Activated T-cell treated with anti-CD3 and anti-CD28 coated beads, Interleukin-2, amount 50 U/mL, for 72 hours (primary cell): ENCODE measurements around the gene PGRMC2. TPM values are rescaled to one million over a fixed set of nuclear protein-coding genes. Genes with fewer than 3 reads are reported as not detected.

Experiments used
- ATAC-seq, 2 donors: fragments of 150-1000 bp; cut with Tn5 transposase; replicated peaks in 1 of 2; 2 replicates each; pipeline ENCODE4 v1.10.0; 2021; ENCODE audit warnings: moderate library complexity in 2 of 2, mild to moderate bottlenecking in 1 of 2
- DNase-seq, 2 donors: peaks; one replicate each; pipeline ENCODE4 v3.0.0; 2021 to 2022; ENCODE audit warnings: mixed read lengths in 1 of 2
- H3K27ac Mint-ChIP-seq: one replicate; pipeline ENCODE4 v1.8.0; 2022; ENCODE audit warnings: mild to moderate bottlenecking, moderate library complexity, mixed read lengths
- H3K27me3 Mint-ChIP-seq: one replicate; pipeline ENCODE4 v1.8.0; 2022; ENCODE audit warnings: low read depth, mixed read lengths
- H3K36me3 Mint-ChIP-seq, 2 donors: one replicate each; pipeline ENCODE4 v1.8.0; 2022; ENCODE audit warnings: mixed read lengths in 2 of 2, mild to moderate bottlenecking in 1 of 2; ENCODE audit not compliant: insufficient read depth in 2 of 2
- H3K4me1 Mint-ChIP-seq: one replicate; pipeline ENCODE4 v1.8.0; 2022; ENCODE audit warnings: low read depth, mixed read lengths
- H3K4me3 Mint-ChIP-seq, 2 donors: one replicate each; pipeline ENCODE4 v1.8.0; 2022; ENCODE audit warnings: mild to moderate bottlenecking in 2 of 2, mixed read lengths in 2 of 2, moderate library complexity in 2 of 2
- H3K9me3 Mint-ChIP-seq, 2 donors: one replicate each; pipeline ENCODE4 v1.8.0; 2022; ENCODE audit warnings: mixed read lengths in 2 of 2
- total RNA-seq, 2 donors: library from RNA; stranded (reverse); gene quantifications; one replicate each; pipeline ENCODE4 v1.2.3, GENCODE V29; 2022

PGRMC2 gene
- total RNA-seq: 10 to 100 TPM; 37.0 to 41.0 TPM

- ATAC-seq (peak in 1 of 2 donors; percentile 4), DNase-seq (no peak)
- H3K4me1 Mint-ChIP-seq: peaks cover 36% of the 10 kb centered on the region
- no peaks in the 10 kb centered on the region for H3K27me3 Mint-ChIP-seq
- H3K4me3 Mint-ChIP-seq: peak within 1 kb of the TSS; percentile 91 to 99
- H3K9me3 Mint-ChIP-seq: no peaks in the 10 kb centered on the region
- H3K36me3 Mint-ChIP-seq: peaks cover 3 to 14% of the 10 kb centered on the region in 2 donors
- H3K27ac Mint-ChIP-seq: peak within 1 kb of the TSS; percentile 96
These were observed at the start of gene PGRMC2 for GRCh38 chr4:128287141-128287870. Gene PGRMC2 (minus strand): TSS chr4:128287813. CDS start chr4:128287790, 23 bp downstream.

- no peaks in the 10 kb centered on the region for H3K27me3 Mint-ChIP-seq
- H3K4me3 Mint-ChIP-seq: no peak overlapping the region
- H3K27ac Mint-ChIP-seq: no peak overlapping the region
- H3K4me1 Mint-ChIP-seq: no peaks in the 10 kb centered on the region
- H3K9me3 Mint-ChIP-seq: peaks cover 2 to 5% of the 10 kb centered on the region in 2 donors
- peaks cover 0 to 2% of the 10 kb centered on the region in 2 donors for H3K36me3 Mint-ChIP-seq
- DNase-seq (no peak), ATAC-seq (no peak)
These were observed 47.9 kb upstream of the PGRMC2 start for GRCh38 chr4:128335541-128335940.

DNA sequence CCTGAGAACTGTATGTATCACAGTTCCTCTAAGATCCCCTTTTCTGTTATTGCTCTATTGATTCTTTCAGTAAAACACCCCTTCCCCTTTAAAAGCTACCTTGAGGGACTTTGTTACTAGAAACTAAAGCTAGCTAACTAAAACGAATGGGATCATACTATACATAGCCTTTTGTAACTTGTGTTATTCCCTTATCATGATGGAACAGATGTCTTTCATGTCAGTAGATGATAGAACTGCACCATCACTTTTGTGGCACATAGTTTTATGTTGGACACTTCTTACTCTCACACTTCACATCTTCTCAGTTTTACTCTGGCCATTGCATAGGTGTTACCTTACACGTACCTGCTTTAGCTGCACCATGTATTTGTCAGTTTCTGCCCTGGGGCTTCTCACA is 46.6 kb upstream of the PGRMC2 start:
- Mint-ChIP-seq H3K4me1 (no peaks in the 10 kb centered on the region), H3K36me3 (peaks cover 2% of the 10 kb centered on the region in 2 donors), H3K9me3 (peaks cover 2 to 3% of the 10 kb centered on the region in 2 donors), H3K4me3 (no peak overlapping the region), H3K27ac (no peak overlapping the region), H3K27me3 (no peaks in the 10 kb centered on the region)
- DNase-seq: no peak
- ATAC-seq: no peak

- no peak overlapping the region for H3K27ac Mint-ChIP-seq
- H3K9me3 Mint-ChIP-seq: peaks cover 2 to 3% of the 10 kb centered on the region in 2 donors
- ATAC-seq (no peak), DNase-seq (no peak)
- no peaks in the 10 kb centered on the region for H3K4me1 Mint-ChIP-seq
- no peaks in the 10 kb centered on the region for H3K27me3 Mint-ChIP-seq
- peaks cover 2% of the 10 kb centered on the region in 2 donors for H3K36me3 Mint-ChIP-seq
- no peak overlapping the region for H3K4me3 Mint-ChIP-seq
These were observed 45.9 kb upstream of the PGRMC2 start for GRCh38 chr4:128333309-128334018.

DNA sequence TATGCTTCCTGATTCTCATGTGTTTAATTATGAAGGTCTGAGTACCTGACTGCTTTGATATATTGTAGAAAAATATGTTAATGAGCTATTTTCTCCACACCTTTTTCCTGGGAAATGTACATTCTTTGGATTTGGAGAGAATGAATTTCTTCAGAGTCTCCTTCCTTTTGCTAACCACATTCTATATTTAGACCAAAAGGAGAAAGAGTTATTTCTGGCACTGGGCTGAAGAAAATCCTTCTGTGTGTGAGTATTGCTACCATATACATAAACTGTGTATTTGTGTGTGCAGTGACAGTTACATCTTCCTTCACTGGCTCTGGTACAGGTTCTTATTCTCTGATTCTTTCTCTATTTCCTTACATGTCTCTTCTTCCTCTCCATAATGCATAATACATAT is 44.5 kb upstream of the PGRMC2 start:
- Mint-ChIP-seq H3K9me3 (peaks cover 2 to 3% of the 10 kb centered on the region in 2 donors), H3K36me3 (peaks cover 2% of the 10 kb centered on the region in 2 donors), H3K4me1 (no peaks in the 10 kb centered on the region), H3K4me3 (no peak overlapping the region), H3K27me3 (no peaks in the 10 kb centered on the region), H3K27ac (no peak overlapping the region)
- no peak for DNase-seq
- ATAC-seq: no peak

DNA sequence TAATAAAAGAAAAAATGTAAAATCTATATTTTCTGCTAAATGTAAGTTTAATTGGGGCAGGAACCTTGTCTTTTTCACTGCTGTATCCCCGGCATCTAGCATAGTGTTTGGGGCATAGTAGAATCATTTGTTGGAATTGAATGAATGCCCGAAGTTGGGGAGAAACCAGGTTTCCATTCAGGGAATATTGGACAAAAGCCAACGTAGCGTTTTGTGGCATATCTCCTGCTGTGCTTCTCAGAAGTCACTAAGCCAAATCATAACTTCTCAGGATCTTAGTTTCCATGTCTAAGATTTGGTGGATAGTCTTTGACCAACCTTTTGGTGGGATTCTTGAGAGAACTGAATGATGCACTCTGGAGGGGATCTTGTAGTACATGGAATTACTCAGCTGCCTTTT is 42.0 kb upstream of the PGRMC2 start:
- H3K4me1 Mint-ChIP-seq: no peaks in the 10 kb centered on the region
- peaks cover 2% of the 10 kb centered on the region in 2 donors for H3K36me3 Mint-ChIP-seq
- DNase-seq (no peak), ATAC-seq (no peak)
- H3K27me3 Mint-ChIP-seq: no peaks in the 10 kb centered on the region
- no peak overlapping the region for H3K4me3 Mint-ChIP-seq
- peaks cover 2 to 3% of the 10 kb centered on the region in 2 donors for H3K9me3 Mint-ChIP-seq
- no peak overlapping the region for H3K27ac Mint-ChIP-seq

DNA sequence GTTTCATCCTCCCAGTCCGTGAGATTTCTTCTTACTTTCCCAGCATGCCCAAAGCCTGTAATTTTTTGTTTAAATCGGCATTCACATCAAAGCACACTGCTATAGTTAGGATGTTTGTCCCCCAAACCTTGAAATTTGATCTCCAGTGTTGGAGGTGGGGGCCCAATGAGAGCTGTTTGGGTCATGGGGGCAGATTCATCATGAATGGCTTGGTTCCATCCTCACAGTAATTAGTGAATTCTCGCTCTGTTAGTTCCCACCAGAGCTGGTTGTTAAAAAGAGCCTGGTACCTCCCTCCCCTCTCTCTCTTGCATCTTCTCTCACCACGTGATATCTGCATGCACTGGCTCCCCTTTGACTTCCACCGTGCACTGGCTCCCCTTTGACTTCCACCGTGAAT is 40.5 kb upstream of the PGRMC2 start:
- Mint-ChIP-seq H3K27ac (no peak overlapping the region), H3K9me3 (peaks cover 2 to 3% of the 10 kb centered on the region in 2 donors), H3K4me1 (no peaks in the 10 kb centered on the region), H3K36me3 (peaks cover 2% of the 10 kb centered on the region in 2 donors), H3K4me3 (no peak overlapping the region), H3K27me3 (no peaks in the 10 kb centered on the region)
- no peak for DNase-seq
- ATAC-seq: no peak

DNA sequence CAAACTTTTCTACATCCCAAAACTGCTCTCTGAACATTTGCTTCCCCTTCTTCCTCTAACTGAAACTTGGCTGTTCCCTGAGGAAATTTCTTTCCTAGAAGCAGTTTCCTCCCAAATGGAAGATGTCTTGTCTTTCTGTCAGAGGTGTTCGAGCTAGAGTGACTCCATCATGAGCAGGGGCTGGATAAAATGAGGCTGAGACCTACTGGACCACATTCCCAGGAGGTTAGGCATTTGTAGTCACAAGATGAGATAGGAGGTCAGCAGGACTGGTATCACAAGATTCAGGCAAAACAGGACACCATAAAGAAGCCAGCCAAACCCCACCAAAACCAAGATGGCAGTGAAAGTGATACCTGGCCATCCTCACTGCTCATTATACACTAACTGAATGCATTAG is 35.8 kb upstream of the PGRMC2 start:
- no peak overlapping the region for H3K4me3 Mint-ChIP-seq
- H3K4me1 Mint-ChIP-seq: no peaks in the 10 kb centered on the region
- H3K27ac Mint-ChIP-seq: no peak overlapping the region
- DNase-seq: no peak
- no peaks in the 10 kb centered on the region for H3K9me3 Mint-ChIP-seq
- H3K36me3 Mint-ChIP-seq: no peaks in the 10 kb centered on the region
- ATAC-seq: no peak
- no peaks in the 10 kb centered on the region for H3K27me3 Mint-ChIP-seq

DNA sequence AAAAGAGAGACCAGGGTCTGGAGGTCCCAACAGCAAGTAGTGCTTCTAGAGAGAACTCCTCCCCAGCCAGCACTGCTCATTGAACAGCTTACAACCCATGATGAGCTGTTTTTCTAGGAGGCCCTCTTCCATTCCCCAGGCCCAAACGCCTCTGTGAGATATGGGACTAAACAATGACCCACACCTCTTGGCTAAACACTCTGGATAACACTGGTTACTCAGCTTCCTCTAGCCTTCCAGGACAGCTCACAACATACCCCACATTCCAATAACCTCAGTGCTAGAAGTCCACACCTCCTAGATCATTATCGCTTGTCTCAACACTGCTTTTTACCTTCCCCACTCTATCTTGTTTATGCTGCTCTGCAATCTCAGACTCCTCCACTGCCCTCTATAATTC is 35.4 kb upstream of the PGRMC2 start:
- H3K27me3 Mint-ChIP-seq: no peaks in the 10 kb centered on the region
- no peak overlapping the region for H3K27ac Mint-ChIP-seq
- no peaks in the 10 kb centered on the region for H3K36me3 Mint-ChIP-seq
- DNase-seq (no peak), ATAC-seq (no peak)
- H3K4me3 Mint-ChIP-seq: no peak overlapping the region
- no peaks in the 10 kb centered on the region for H3K9me3 Mint-ChIP-seq
- no peaks in the 10 kb centered on the region for H3K4me1 Mint-ChIP-seq

GRCh38 chr4:128322311-128322710 is 34.7 kb upstream of the PGRMC2 start:
- no peak for DNase-seq
- Mint-ChIP-seq H3K4me1 (no peaks in the 10 kb centered on the region), H3K9me3 (no peaks in the 10 kb centered on the region), H3K36me3 (no peaks in the 10 kb centered on the region), H3K27me3 (no peaks in the 10 kb centered on the region), H3K4me3 (no peak overlapping the region), H3K27ac (no peak overlapping the region)
- ATAC-seq: no peak

DNA sequence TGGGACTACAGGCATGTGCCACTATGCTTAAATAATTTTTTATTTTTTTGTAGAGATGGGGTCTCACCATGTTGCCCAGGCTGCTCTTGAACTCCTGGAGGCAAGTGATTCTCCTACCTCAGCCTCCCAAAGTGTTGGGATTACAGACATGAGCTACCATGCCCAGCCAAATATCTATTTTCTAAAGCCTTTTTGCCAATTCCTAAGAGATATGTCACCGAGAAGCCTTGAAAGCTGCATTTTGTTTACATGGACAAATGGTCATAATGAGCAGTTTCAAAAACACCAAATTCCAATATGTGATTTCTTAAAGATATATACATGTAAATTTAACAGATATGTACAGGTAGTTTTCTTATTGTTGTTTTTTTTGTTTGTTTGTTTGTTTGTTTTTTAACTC is 33.0 kb upstream of the PGRMC2 start:
- no peak overlapping the region for H3K4me3 Mint-ChIP-seq
- H3K27ac Mint-ChIP-seq: no peak overlapping the region
- H3K36me3 Mint-ChIP-seq: no peaks in the 10 kb centered on the region
- H3K27me3 Mint-ChIP-seq: no peaks in the 10 kb centered on the region
- no peak for DNase-seq
- ATAC-seq: no peak
- no peaks in the 10 kb centered on the region for H3K9me3 Mint-ChIP-seq
- H3K4me1 Mint-ChIP-seq: no peaks in the 10 kb centered on the region

- H3K4me1 Mint-ChIP-seq: no peaks in the 10 kb centered on the region
- H3K36me3 Mint-ChIP-seq: no peaks in the 10 kb centered on the region
- H3K9me3 Mint-ChIP-seq: no peaks in the 10 kb centered on the region
- no peak overlapping the region for H3K4me3 Mint-ChIP-seq
- no peak for ATAC-seq
- H3K27ac Mint-ChIP-seq: no peak overlapping the region
- H3K27me3 Mint-ChIP-seq: no peaks in the 10 kb centered on the region
- DNase-seq: no peak
These were observed 28.3 kb upstream of the PGRMC2 start for GRCh38 chr4:128315756-128316520.
